Measurements from ENCODE around the gene AR. TPM values are rescaled to one million over a fixed set of nuclear protein-coding genes. Genes with fewer than 3 reads are reported as not detected.
A peak's percentile ranks its signal among the peaks of the same experiment; 100 is the strongest.

The AR gene
- total and polyA plus RNA-seq, 8 donors, result 0.34 to 2.9 (median 1.1) TPM

- Histone ChIP-seq H3K36me3 (no peaks in the 10 kb centered on the region), H3K9me3 (no peaks in the 10 kb centered on the region), H3K27me3 (peaks cover 0 to 5% (median 0%) of the 10 kb centered on the region in 4 donors), H3K27ac (no peak overlapping the region), H3K4me3 (no peak overlapping the region), H3K4me1 (no peaks in the 10 kb centered on the region)
- DNase-seq (no peak), FAIRE-seq (no peak), ATAC-seq (peak in 2 of 4 donors; percentile 18 to 26)
- TF ChIP-seq, protein P1, sequence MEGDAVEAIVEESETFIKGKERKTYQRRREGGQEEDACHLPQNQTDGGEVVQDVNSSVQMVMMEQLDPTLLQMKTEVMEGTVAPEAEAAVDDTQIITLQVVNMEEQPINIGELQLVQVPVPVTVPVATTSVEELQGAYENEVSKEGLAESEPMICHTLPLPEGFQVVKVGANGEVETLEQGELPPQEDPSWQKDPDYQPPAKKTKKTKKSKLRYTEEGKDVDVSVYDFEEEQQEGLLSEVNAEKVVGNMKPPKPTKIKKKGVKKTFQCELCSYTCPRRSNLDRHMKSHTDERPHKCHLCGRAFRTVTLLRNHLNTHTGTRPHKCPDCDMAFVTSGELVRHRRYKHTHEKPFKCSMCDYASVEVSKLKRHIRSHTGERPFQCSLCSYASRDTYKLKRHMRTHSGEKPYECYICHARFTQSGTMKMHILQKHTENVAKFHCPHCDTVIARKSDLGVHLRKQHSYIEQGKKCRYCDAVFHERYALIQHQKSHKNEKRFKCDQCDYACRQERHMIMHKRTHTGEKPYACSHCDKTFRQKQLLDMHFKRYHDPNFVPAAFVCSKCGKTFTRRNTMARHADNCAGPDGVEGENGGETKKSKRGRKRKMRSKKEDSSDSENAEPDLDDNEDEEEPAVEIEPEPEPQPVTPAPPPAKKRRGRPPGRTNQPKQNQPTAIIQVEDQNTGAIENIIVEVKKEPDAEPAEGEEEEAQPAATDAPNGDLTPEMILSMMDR (IDR thresholded peaks at IDR 0.05), result no peak
- 22 to 37% methylated on average over 1 of the region's 1 CpG for WGBS, 2 donors
- intact Hi-C loops (cut with DNase I), result no loop called here
Measured at GRCh38 chrX:67726018-67726417, 182.2 kb downstream of the AR start.

DNA sequence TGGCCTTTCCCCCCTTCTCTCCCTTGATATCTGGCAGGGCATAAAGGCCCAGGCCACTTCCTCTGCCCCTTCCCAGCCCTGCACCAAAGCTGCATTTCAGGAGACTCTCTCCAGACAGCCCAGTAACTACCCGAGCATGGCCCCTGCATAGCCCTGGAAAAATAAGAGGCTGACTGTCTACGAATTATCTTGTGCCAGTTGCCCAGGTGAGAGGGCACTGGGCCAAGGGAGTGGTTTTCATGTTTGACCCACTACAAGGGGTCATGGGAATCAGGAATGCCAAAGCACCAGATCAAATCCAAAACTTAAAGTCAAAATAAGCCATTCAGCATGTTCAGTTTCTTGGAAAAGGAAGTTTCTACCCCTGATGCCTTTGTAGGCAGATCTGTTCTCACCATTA, 183.8 kb downstream of the AR start:
- H3K4me3 ChIP-seq, result no peak overlapping the region
- WGBS, 2 donors, result 25 to 51% methylated on average over 2 of the region's 2 CpGs
- intact Hi-C loops (cut with DNase I), result no loop called here
- peak in 1 of 6 donors; percentile 10 for DNase-seq
- no peak for ATAC-seq
- H3K9me3 ChIP-seq, result no peaks in the 10 kb centered on the region
- H3K4me1 ChIP-seq, result no peaks in the 10 kb centered on the region
- FAIRE-seq, result no peak
- peaks cover 0 to 5% (median 0%) of the 10 kb centered on the region in 4 donors for H3K27me3 ChIP-seq
- H3K27ac ChIP-seq, result no peak overlapping the region
- no peaks in the 10 kb centered on the region for H3K36me3 ChIP-seq
- TF ChIP-seq, protein P1 (IDR thresholded peaks at IDR 0.05), result no peak

GRCh38 chrX:67730296-67730695, 186.5 kb downstream of the AR start:
- no peak for DNase-seq
- ATAC-seq, result no peak
- 60 to 86% methylated on average over 2 of the region's 2 CpGs for WGBS, 2 donors
- Histone ChIP-seq H3K36me3 (no peaks in the 10 kb centered on the region), H3K4me1 (no peaks in the 10 kb centered on the region), H3K27me3 (peaks cover 0 to 5% (median 0%) of the 10 kb centered on the region in 4 donors), H3K27ac (no peak overlapping the region), H3K4me3 (no peak overlapping the region), H3K9me3 (no peaks in the 10 kb centered on the region)
- FAIRE-seq, result no peak
- TF ChIP-seq, protein P1 (IDR thresholded peaks at IDR 0.05), result no peak
- intact Hi-C loops (cut with DNase I), result no loop called here

DNA sequence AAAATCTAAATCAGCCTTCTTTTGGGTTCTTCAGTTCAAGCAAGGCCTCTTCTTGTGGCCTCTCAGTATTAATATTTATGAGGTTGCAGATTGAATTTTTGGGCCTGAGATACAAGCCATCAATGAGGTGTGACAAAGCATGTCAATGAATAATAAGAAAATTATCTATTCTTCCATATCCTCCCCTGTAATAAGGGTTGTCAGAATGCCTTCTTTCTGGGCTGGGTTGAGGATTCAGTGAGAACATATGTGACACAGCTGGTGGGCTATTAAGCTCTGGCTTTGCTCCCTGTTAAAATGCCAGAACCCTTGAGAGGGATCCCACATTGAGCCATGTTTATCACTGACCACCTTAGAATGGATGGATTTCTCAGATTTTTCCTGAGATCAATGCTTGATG, 187.2 kb downstream of the AR start:
- no peaks in the 10 kb centered on the region for H3K9me3 ChIP-seq
- H3K27me3 ChIP-seq, result peaks cover 0 to 5% (median 0%) of the 10 kb centered on the region in 4 donors
- H3K4me1 ChIP-seq, result no peaks in the 10 kb centered on the region

GRCh38 chrX:67732864-67733263, 189.0 kb downstream of the AR start:
- ATAC-seq (no peak), FAIRE-seq (no peak), DNase-seq (no peak)
- no peaks in the 10 kb centered on the region for H3K4me1 ChIP-seq
- 48 to 52% methylated on average over 2 of the region's 2 CpGs for WGBS, 2 donors
- intact Hi-C loops (cut with DNase I), result no loop called here
- H3K4me3 ChIP-seq, result no peak overlapping the region
- H3K27ac ChIP-seq, result no peak overlapping the region
- H3K9me3 ChIP-seq, result no peaks in the 10 kb centered on the region
- H3K27me3 ChIP-seq, result peaks cover 0 to 12% (median 0%) of the 10 kb centered on the region in 4 donors
- TF ChIP-seq, protein P1 (IDR thresholded peaks at IDR 0.05), result no peak
- no peaks in the 10 kb centered on the region for H3K36me3 ChIP-seq

More for the DNA sequence above, 187.2 kb downstream of the AR start:
- no peak overlapping the region for H3K4me3 ChIP-seq
- intact Hi-C loops (cut with DNase I), result no loop called here
- ATAC-seq (no peak), DNase-seq (no peak), FAIRE-seq (no peak)
- H3K36me3 ChIP-seq, result no peaks in the 10 kb centered on the region
- TF ChIP-seq, protein P1 (IDR thresholded peaks at IDR 0.05), result no peak
- no peak overlapping the region for H3K27ac ChIP-seq
